Stimulated activated CD4-positive, alpha-beta T cell treated with anti-CD3 and anti-CD28 coated beads, Interleukin-12 subunit alpha, Interleukin-12 subunit beta, amount 100 ng/mL, for 4 hours (primary cell): Measurements from ENCODE around the gene SURF2.
"Not testable (repeated sequence)": the region's sequence is repeated elsewhere in the genome, so short reads cannot be mapped to it uniquely, and the experiment has no call there.

ENCODE experiments used
- DNase-seq: peaks from one replicate; pipeline ENCODE4 v3.0.0-alpha.2; 2020

SURF2 gene

DNA sequence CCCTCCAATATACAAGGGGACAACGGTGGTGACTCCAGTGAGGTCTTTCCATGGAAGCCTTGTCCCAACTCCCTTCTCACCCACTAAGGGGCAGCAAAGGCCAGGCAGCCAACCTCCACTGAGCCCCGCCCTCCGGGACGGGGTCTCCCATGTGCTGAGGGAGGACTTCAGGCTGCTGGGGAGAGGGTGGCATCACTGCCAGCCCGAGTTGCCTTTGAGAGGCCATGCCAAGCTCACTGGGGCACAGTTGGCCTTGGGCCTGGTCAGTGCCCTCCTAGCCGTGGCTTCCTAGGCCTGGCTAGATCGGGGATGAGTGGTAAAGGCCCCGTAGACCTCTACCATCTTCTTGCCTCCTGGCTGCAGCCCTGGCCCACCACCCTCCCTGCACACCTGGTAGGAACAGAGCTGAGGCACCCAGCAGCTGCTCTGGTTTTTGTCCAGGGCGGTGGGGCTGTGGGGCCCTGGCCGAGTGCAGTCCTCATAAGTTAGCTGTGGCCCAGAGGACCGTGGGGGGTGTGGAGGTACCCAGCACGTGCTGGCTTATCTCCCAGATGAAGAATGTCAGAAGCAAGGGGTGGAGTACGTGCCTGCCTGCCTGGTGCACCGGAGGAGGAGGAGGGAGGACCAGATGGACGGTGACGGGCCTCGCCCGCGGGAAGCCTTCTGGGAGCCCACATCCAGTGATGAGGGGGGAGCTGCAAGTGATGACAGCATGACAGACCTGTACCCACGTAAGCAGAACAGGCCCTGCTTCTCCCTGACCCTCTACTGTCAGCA lies 3.2 kb downstream of the SURF2 start:
- no peak for DNase-seq

GRCh38 chr9:133360400-133361393 lies 4.3 kb downstream of the SURF2 start:
- no peak for DNase-seq

GRCh38 chr9:133361507-133362092 lies 5.2 kb downstream of the SURF2 start:
- no peak for DNase-seq

GRCh38 chr9:133362359-133363044 lies 6.2 kb downstream of the SURF2 start:
- no peak for DNase-seq

- DNase-seq: no peak
Measured at GRCh38 chr9:133366435-133366834, 10.1 kb downstream of the SURF2 start.

DNA sequence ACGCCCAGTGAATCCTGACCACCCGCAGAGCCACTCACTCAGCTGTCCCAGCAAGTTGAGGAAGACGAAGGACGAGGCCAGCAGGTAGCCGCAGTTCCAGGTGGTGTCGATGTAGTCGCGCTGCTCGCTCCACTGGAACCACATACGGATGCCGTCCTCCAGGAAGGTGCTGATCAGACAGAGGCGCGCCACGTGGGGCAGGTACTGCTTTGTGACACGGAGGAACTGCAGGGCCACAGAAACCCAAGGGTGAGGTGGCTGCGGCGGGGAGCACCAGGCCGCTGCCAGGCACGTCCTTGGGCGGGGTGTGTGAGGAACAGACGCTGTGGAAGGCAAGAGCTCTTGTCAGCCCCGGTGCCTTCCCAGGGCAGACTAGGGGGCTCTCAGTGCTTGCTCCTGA lies 10.9 kb downstream of the SURF2 start:
- no peak for DNase-seq

DNA sequence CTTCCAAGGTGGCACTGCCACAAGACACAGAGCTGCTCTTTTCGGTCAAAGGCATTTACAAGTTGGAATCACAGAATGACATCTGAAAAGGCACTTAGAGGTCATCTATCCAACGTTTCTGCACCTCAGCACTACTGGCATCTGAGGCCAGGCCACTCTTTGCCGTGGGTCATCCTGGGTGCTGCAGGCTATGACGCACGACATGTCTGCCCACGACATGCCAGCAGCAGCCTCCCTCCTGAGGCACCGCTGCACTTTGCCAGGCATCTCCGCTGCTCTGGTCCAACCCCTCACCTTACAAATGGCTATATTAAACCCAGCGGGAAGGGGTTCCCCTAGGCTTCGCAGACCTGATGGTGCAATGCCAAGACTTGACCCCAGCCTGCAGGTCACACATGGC lies 11.4 kb downstream of the SURF2 start:
- no peak for DNase-seq

- no peak for DNase-seq
Measured at GRCh38 chr9:133368249-133368881, 12.0 kb downstream of the SURF2 start.

DNA sequence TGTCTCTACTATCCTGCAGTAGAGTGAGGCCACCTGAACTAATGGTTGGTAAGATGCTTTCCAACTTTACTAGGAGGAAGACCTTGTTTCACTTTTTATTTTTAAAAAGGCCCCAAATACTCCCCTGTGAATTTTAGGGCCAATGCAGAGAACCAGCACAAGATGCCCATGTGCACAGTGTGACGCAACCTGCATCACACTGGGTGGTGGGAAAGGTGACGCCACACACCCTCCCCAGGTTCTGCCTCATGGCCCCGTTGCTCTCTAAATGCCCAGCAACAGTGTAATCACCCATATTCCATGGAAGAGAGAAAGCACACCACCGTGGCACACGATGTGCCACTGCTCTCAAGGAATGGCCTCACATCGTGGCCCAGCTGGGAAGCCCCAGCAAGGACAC lies 13.1 kb downstream of the SURF2 start:
- DNase-seq: no peak

DNA sequence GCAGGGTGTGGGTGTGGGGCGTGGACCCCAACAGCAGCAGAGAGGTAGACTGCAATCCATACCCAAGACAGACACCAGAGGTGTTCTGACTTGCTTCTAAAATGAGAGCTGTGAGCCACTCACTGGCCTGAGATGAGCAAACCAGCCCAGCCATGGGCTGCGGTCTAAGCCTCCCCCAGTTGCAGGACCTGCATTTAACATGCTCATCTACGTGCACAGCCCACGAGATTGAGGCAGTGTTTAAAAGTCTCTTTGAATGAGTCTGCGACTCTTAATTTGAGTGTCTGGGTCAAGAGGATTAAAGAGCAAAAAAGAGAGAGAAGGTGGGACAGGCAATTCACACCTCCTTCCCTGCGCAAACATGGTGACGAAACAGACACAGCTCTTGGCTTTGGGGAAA lies 13.6 kb downstream of the SURF2 start:
- no peak for DNase-seq

DNA sequence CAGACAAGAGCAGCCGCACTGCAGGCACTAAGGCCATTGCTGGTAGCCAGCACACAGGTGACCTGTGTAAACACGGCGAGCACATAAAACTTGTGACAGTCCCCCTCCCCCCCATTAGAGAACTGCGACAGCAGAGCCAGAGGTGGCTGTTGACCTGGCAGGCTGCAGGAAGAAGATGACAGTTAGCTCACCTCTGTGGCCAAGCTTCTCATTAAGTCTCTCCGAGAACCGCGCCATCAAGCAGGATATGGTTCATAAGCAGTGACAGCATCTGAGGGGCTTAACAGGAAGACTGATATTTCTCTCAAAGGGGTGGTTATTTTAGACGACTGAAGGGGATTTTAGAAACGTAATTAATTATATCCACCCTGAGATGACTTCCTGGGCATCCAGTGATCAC lies 14.3 kb downstream of the SURF2 start:
- DNase-seq: no peak

DNA sequence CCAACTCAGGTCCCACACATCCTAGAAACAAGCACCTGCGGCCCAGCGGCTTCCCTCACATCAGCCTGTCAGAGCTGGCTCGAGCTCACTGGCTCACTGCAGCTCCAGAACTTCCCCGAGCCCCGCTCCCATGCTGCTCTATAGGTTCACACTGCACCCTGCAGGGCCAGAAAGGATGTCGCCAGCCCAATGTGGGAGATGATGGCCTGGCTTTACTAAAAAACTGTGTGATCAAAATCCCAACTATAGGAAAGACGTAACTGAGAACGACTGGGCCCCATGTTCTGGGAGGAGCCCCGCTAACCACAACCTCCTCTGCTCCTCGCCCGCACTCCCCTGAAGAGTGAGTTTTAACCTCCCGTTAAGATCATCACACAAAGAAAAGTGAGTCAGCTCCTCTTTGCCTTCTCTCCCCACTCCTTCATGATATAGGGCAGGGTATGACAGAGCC lies 14.9 kb downstream of the SURF2 start:
- DNase-seq: peak; percentile 63

DNA sequence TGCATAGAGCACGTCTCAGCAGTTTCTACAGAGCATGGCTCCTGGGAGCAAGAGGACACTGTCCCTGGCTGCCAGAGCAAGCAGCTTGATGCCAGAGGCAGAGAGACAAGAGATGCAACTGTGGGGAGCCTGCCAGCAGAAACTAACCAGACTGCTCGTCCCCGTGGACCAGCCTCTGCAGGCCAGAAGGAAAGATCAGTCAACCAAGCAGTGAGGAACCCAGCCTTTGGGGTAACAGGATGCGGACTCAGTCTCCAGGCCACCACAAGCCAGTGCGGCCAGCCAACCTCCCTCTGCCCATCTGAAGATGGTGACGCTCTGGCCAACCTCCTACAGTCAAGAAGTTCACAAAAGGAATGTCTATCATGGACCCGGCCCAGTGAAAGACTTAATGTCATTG lies 15.8 kb downstream of the SURF2 start:
- no peak for DNase-seq

DNA sequence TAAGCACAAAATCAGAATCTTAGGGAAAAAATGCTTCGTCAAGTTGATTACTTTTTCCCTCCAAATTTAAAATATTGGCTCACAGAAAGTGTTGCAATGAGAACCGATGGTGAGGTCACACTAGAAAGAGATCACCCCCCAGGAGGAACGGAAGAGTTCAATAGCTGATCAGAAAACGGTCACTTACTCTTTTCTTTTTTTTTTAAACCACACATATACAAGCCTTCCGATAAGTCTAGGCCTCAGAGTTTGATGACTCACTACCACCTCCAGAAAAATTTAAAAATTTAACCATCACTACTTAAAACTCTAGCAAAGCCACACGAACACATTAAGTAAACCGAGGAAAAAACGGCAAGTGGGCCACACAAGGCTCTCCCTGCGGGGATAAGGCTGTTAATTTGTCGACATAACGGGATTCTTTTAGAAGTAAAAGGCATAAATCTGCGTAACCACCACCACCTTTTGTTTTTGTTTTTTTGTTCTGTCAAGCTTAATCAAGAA lies 18.3 kb downstream of the SURF2 start:
- DNase-seq: no peak

- DNase-seq: no peak
Measured at GRCh38 chr9:133375116-133375723, 18.9 kb downstream of the SURF2 start.

DNA sequence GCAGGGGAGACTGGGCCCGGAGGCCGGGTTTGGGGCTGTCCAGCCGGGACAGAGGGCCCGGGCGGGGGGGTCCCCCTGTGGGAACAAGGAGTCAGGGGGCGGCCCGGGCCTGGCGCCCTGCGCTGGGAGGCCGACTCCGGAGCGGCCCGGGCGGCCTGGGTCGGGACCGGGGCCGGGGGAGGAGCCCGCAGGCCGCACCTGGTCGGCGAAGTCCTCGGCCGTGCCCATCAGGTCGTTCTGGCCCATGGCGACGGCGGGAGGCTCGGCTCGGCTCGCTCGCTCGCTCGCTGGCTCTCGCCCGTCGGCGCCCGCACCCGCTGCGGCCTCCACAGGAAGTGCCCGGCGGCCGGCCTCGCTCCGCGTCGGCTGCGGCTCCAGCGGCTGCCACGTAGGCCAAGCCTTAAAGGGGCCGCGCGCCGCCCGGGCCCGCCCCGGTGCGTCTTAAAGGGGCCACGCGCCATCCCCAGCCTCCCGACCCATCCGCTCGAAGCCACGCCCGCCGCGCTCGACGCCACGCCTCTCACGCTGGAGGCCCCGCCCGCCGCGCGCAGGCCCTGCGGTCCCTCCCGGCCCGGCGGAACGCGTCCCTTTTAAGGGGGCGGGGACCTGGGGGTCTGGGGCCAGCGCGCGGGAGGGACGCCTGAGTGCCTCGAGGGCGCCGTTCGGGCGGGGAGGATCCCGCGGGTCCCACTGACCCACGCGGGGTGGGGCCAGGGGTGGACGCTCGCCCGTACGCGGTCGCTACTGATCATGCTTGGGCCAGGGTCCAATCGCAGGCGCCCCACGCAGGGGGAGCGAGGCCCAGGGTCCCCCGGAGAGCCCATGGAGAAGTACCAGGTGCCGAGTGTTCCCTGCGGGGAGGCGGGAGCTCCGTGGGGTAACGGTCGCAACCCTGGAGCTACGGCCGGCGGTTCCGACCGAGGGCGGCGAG lies 19.6 kb downstream of the SURF2 start, which contains the start of the genes STKLD1 and SURF4:
TSS of gene STKLD1 (plus strand) at position 643 of the 931 bp plus-strand sequence. CDS start at position 751, 108 bp downstream.
TSS of gene SURF4 (minus strand) at position 337 of the 931 bp plus-strand sequence. CDS start at position 246, 91 bp downstream.
- DNase-seq: peak; percentile 96

DNA sequence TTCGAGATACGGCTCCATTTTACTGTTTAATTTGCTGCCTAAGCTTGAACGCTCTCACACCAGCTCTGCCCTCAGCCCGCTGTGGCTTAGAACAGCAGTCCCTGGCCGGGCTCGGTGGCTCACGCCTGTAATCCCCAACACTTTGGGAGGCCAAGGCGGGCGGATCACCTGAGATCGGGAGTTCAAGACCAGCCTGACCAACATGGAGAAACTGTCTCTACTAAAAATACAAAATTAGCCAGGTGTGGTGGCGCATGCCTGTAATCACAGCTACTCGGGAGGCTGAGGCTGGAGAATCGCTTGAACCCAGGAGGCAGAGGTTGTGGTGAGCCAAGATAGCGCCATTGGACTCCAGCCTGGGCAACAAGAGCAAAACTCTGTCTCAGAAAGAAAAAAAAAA lies 20.9 kb downstream of the SURF2 start:
- not testable (repeated sequence) for DNase-seq

GRCh38 chr9:133377721-133378216 lies 21.4 kb downstream of the SURF2 start:
- no peak for DNase-seq

DNA sequence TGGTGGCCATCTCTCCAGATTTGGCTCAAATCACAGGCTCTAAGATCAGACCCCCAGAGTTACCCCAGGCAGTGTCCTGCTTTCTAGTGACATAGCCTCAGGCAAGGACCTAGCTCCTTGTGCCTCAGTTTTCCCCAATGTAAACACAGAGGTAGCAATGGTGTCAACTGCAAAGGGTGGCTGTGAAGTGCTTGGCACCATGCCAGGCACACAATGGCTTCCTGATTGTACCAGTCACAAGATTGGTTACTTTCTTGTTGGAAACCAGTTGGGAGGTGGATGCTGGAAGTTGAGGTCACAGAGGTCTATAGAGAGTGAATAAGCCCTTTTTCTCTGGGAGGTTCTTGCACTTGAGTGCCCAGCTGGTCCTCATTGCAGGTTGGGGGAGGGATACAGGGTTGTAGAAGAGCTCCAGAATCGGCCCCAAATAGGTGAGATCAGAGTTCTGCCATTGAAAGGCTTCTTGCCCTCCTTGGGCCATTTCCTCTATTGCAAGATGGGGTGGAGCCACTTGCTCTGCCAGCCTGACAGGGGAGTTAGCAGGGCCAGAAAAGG lies 22.1 kb downstream of the SURF2 start:
- no peak for DNase-seq
